Left cardiac atrium (tissue), 4 donors: ENCODE results near the gene TNNI2. TPM values are rescaled to one million over a fixed set of nuclear protein-coding genes. Genes with fewer than 3 reads are reported as not detected.
A peak's percentile ranks its signal among the peaks of the same experiment; 100 is the strongest.

Source experiments
- ATAC-seq, 2 donors: fragments of 200-7000 bp; cut with Tn5 transposase; one replicate each; pipeline ENCODE4 v1.9.1; 2020; ENCODE audit warnings: mild to moderate bottlenecking in 2 of 2, moderate library complexity in 2 of 2
- DNase-seq: peaks from one replicate; pipeline ENCODE4 v3.0.0-alpha.2; 2020
- intact Hi-C, 2 donors: fragments of 100-400 bp; cut with DNase I; formaldehyde crosslinking; loops; one replicate each; pipeline versions ENCODE4 v1.14.1 to v1.15.1; 2022 to 2023
- total RNA-seq, 2 donors: library from RNA; stranded (reverse); fragmentation: NEBNext Ultra II Directional; extraction: Animal tissue kit (Norgen Biotek cat#: 25700); gene quantifications; one replicate each; pipeline ENCODE4 v1.2.1, GENCODE V29; 2021
- donor health status: DM: no; HTN: yes; CAD: no.
- donor health status: DM: no; HTN: yes; CAD: no; lungs with severe emphysema.
- donor health status: DM: yes; HTN: yes; CAD: no.
- donor health status: Dilated cardiomyopathy.

TNNI2 gene
- total RNA-seq, 2 donors from 2014 or later: 0.35 to 0.52 TPM

- ATAC-seq (no peak), DNase-seq (no peak)
- intact Hi-C loops: loop anchor here in 1 of 2 donors (5.0 kb wide), 1 partner anchor 41 kb away; no protein-coding TSS in a partner anchor
Measured at GRCh38 chr11:1841511-1842148, 2.8 kb downstream of the TNNI2 start.

GRCh38 chr11:1842149-1843097 is 3.6 kb downstream of the TNNI2 start:
- intact Hi-C loops: loop anchor here in 1 of 2 donors (5.0 kb wide), 1 partner anchor 40 kb away; no protein-coding TSS in a partner anchor
- peak; percentile 16 to 28 for ATAC-seq
- peak; percentile 62 for DNase-seq

GRCh38 chr11:1843098-1843473 is 4.3 kb downstream of the TNNI2 start:
- ATAC-seq (no peak), DNase-seq (no peak)
- intact Hi-C loops: loop anchor here in 1 of 2 donors (5.0 kb wide), 1 partner anchor 39 kb away; no protein-coding TSS in a partner anchor

- DNase-seq: no peak
- intact Hi-C loops: loop anchor here in 1 of 2 donors (5.0 kb wide), 1 partner anchor 39 kb away; no protein-coding TSS in a partner anchor
- no peak for ATAC-seq
Measured at GRCh38 chr11:1843796-1844195, 5.0 kb downstream of the TNNI2 start.

GRCh38 chr11:1844221-1845094 is 5.7 kb downstream of the TNNI2 start:
- intact Hi-C loops: loop anchor here in 1 of 2 donors (5.0 kb wide), 1 partner anchor 38 kb away; no protein-coding TSS in a partner anchor
- DNase-seq (peak; percentile 70), ATAC-seq (peak in 1 of 2 donors; percentile 37)

GRCh38 chr11:1845095-1845429 is 6.3 kb downstream of the TNNI2 start:
- ATAC-seq: no peak
- DNase-seq: no peak
- intact Hi-C loops: no loop called here

- ATAC-seq: no peak
- DNase-seq: no peak
- intact Hi-C loops: no loop called here
Measured at GRCh38 chr11:1845561-1846452, 7.0 kb downstream of the TNNI2 start.

GRCh38 chr11:1846453-1846932 is 7.7 kb downstream of the TNNI2 start:
- no peak for ATAC-seq
- DNase-seq: no peak
- intact Hi-C loops: no loop called here

GRCh38 chr11:1847006-1847735 is 8.4 kb downstream of the TNNI2 start:
- no peak for DNase-seq
- ATAC-seq: no peak
- intact Hi-C loops: no loop called here

- no peak for ATAC-seq
- no peak for DNase-seq
- intact Hi-C loops: no loop called here
Measured at GRCh38 chr11:1847926-1848639, 9.3 kb downstream of the TNNI2 start.

GRCh38 chr11:1848640-1849430 is 10.1 kb downstream of the TNNI2 start:
- DNase-seq (no peak), ATAC-seq (no peak)
- intact Hi-C loops: no loop called here

GRCh38 chr11:1851468-1852180 is 12.8 kb downstream of the TNNI2 start:
- no peak for ATAC-seq
- intact Hi-C loops: no loop called here
- no peak for DNase-seq

- intact Hi-C loops: no loop called here
- no peak for ATAC-seq
- DNase-seq: no peak
Measured at GRCh38 chr11:1852271-1852876, 13.6 kb downstream of the TNNI2 start.

- ATAC-seq (peak in 1 of 2 donors; percentile 53), DNase-seq (no peak)
- intact Hi-C loops: no loop called here
Measured at GRCh38 chr11:1852877-1853276, 14.1 kb downstream of the TNNI2 start, which contains the start of gene LSP1. TSS of gene LSP1 (plus strand) at chr11:1853084. CDS start at chr11:1853145, 61 bp downstream.
